SK-N-SH treated with all-trans-retinoic acid at 6 μM for 48 hours (cell line): Measurements from ENCODE around the gene DCT.

Source experiments
- CSDC2 ChIP-seq: fragments of 250-450 bp; sonication (Bioruptor Pico); IDR thresholded peaks from 2 replicates; pipeline ENCODE4 v1.5.0; 2020; ENCODE audit warnings: mild to moderate bottlenecking, moderate library complexity
- ESRRG ChIP-seq: fragments of 250-450 bp; sonication (Bioruptor Pico); IDR thresholded peaks from 2 replicates; pipeline ENCODE4 v1.6.1; 2021; ENCODE audit warnings: mild to moderate bottlenecking
- TF ChIP-seq, protein P1 (sequence below): fragments of 250-450 bp; sonication (Bioruptor Pico); IDR thresholded peaks from 2 replicates; pipeline ENCODE4 v1.8.0; 2020; ENCODE audit warnings: mild to moderate bottlenecking, moderate library complexity, borderline replicate concordance

DNA sequence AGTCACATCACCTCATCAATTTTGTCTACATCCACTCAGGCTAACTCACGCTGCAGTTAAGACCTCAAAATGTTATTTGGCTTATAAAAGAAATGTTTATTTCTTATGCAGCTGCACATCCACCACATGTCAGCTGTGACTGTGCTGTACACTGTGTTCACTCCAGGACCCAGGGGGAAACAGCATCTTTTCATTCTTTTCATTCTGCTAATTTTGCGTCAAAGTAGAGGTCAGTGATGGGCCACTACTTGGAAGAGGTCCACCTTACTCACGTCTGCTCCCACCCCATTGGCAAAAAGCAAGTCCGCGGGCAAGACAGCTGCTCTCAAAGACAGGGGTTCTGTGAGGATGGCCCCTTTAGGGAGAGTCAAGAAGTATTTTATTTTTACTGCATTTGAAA is 4.5 kb upstream of the DCT start:
- TF ChIP-seq CSDC2 (CRISPR knock-in tag) (no peak), ESRRG (CRISPR knock-in tag) (no peak)
- TF ChIP-seq, protein P1, sequence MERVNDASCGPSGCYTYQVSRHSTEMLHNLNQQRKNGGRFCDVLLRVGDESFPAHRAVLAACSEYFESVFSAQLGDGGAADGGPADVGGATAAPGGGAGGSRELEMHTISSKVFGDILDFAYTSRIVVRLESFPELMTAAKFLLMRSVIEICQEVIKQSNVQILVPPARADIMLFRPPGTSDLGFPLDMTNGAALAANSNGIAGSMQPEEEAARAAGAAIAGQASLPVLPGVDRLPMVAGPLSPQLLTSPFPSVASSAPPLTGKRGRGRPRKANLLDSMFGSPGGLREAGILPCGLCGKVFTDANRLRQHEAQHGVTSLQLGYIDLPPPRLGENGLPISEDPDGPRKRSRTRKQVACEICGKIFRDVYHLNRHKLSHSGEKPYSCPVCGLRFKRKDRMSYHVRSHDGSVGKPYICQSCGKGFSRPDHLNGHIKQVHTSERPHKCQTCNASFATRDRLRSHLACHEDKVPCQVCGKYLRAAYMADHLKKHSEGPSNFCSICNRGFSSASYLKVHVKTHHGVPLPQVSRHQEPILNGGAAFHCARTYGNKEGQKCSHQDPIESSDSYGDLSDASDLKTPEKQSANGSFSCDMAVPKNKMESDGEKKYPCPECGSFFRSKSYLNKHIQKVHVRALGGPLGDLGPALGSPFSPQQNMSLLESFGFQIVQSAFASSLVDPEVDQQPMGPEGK (CRISPR knock-in tag): no peak
